ENCODE measurements around the gene C1orf53.

Gene C1orf53

DNA sequence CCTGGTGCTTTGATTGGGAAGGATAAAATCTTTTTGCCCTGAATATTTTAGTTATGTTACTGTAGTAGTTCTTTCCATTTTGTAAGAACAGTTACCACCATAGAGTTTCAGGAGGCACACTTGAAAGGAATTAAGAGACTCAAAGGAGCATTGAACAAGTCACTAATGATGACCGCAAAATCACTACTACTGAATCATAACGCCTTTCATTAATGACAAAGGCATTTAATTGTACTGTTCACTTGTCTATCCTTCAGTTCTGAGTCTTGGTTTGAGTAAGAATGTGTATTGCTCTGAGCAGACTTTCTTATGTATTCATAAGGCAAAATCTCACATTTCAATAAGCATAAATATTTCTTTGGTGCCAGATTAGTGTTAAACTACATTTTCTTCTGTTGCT lies 39.6 kb downstream of the C1orf53 start:
- no peak for TF ChIP-seq EZH2phosphoT487 (IDR thresholded peaks at IDR 0.05; ENCODE audit: low read depth)
- TF ChIP-seq, protein P1, sequence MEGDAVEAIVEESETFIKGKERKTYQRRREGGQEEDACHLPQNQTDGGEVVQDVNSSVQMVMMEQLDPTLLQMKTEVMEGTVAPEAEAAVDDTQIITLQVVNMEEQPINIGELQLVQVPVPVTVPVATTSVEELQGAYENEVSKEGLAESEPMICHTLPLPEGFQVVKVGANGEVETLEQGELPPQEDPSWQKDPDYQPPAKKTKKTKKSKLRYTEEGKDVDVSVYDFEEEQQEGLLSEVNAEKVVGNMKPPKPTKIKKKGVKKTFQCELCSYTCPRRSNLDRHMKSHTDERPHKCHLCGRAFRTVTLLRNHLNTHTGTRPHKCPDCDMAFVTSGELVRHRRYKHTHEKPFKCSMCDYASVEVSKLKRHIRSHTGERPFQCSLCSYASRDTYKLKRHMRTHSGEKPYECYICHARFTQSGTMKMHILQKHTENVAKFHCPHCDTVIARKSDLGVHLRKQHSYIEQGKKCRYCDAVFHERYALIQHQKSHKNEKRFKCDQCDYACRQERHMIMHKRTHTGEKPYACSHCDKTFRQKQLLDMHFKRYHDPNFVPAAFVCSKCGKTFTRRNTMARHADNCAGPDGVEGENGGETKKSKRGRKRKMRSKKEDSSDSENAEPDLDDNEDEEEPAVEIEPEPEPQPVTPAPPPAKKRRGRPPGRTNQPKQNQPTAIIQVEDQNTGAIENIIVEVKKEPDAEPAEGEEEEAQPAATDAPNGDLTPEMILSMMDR (IDR thresholded peaks at IDR 0.05; ENCODE audit: low read depth, low read length), result no peak
- Histone ChIP-seq H3K4me2 (ENCODE audit: low read length) (no peak overlapping the region), H2AFZ (ENCODE audit: low read depth, low read length) (no peak overlapping the region), H3K9me3 (ENCODE audit: insufficient read depth, low read length) (no peaks in the 10 kb centered on the region), H3K27me3 (ENCODE audit: low read depth, low read length) (0 out of 2 replicates have a peak, but pooled peaks cover 4% of the 10 kb centered on the region), H3K27ac (ENCODE audit: low read length) (no peak overlapping the region), H3K79me2 (ENCODE audit: low read length) (no peaks in the 10 kb centered on the region), H3K9ac (ENCODE audit: low read length) (no peak overlapping the region), H4K20me1 (ENCODE audit: insufficient read depth, low read length) (no peaks in the 10 kb centered on the region), H3K4me3 (ENCODE audit: low read length) (no peak overlapping the region), H3K4me1 (ENCODE audit: low read length) (no peaks in the 10 kb centered on the region), H3K36me3 (replicated peaks; ENCODE audit: low read depth, low read length) (no peaks in the 10 kb centered on the region)

- Histone ChIP-seq H4K20me1 (ENCODE audit: insufficient read depth, low read length) (no peaks in the 10 kb centered on the region), H3K4me1 (ENCODE audit: low read length) (no peaks in the 10 kb centered on the region), H3K4me2 (ENCODE audit: low read length) (no peak overlapping the region), H2AFZ (ENCODE audit: low read depth, low read length) (no peak overlapping the region), H3K9ac (ENCODE audit: low read length) (no peak overlapping the region), H3K4me3 (ENCODE audit: low read length) (no peak overlapping the region), H3K27me3 (ENCODE audit: low read depth, low read length) (no peaks in the 10 kb centered on the region), H3K36me3 (replicated peaks; ENCODE audit: low read depth, low read length) (no peaks in the 10 kb centered on the region), H3K27ac (ENCODE audit: low read length) (no peak overlapping the region), H3K9me3 (ENCODE audit: insufficient read depth, low read length) (no peaks in the 10 kb centered on the region), H3K79me2 (ENCODE audit: low read length) (no peaks in the 10 kb centered on the region)
- TF ChIP-seq EZH2phosphoT487 (IDR thresholded peaks at IDR 0.05; ENCODE audit: low read depth), result no peak
- TF ChIP-seq, protein P1 (IDR thresholded peaks at IDR 0.05; ENCODE audit: low read depth, low read length), result no peak
Measured at GRCh38 chr1:197944485-197944884, 42.1 kb downstream of the C1orf53 start.

- TF ChIP-seq, protein P1 (IDR thresholded peaks at IDR 0.05; ENCODE audit: low read depth, low read length), result no peak
- TF ChIP-seq EZH2phosphoT487 (IDR thresholded peaks at IDR 0.05; ENCODE audit: low read depth), result no peak
- H3K27me3 ChIP-seq (ENCODE audit: low read depth, low read length), result no peaks in the 10 kb centered on the region
Measured at GRCh38 chr1:197948926-197949899, 46.8 kb downstream of the C1orf53 start.

GRCh38 chr1:197951089-197951488 lies 48.7 kb downstream of the C1orf53 start:
- no peak for TF ChIP-seq EZH2phosphoT487 (IDR thresholded peaks at IDR 0.05; ENCODE audit: low read depth)
- TF ChIP-seq, protein P1 (IDR thresholded peaks at IDR 0.05; ENCODE audit: low read depth, low read length), result no peak
- H3K27me3 ChIP-seq (ENCODE audit: low read depth, low read length), result no peaks in the 10 kb centered on the region
- H3K4me3 ChIP-seq (ENCODE audit: low read length), result no peak overlapping the region
- no peak overlapping the region for H3K4me2 ChIP-seq (ENCODE audit: low read length)
- H3K36me3 ChIP-seq (replicated peaks; ENCODE audit: low read depth, low read length), result no peaks in the 10 kb centered on the region
- H3K79me2 ChIP-seq (ENCODE audit: low read length), result no peaks in the 10 kb centered on the region
- no peaks in the 10 kb centered on the region for H3K9me3 ChIP-seq (ENCODE audit: insufficient read depth, low read length)
- H3K4me1 ChIP-seq (ENCODE audit: low read length), result no peaks in the 10 kb centered on the region
- no peak overlapping the region for H3K27ac ChIP-seq (ENCODE audit: low read length)
- H2AFZ ChIP-seq (ENCODE audit: low read depth, low read length), result no peak overlapping the region
- no peak overlapping the region for H3K9ac ChIP-seq (ENCODE audit: low read length)
- H4K20me1 ChIP-seq (ENCODE audit: insufficient read depth, low read length), result no peaks in the 10 kb centered on the region

More at GRCh38 chr1:197948926-197949899, 46.8 kb downstream of the C1orf53 start:
- no peaks in the 10 kb centered on the region for H4K20me1 ChIP-seq (ENCODE audit: insufficient read depth, low read length)
- H3K9me3 ChIP-seq (ENCODE audit: insufficient read depth, low read length), result no peaks in the 10 kb centered on the region
- no peak overlapping the region for H3K9ac ChIP-seq (ENCODE audit: low read length)
- no peak overlapping the region for H3K4me2 ChIP-seq (ENCODE audit: low read length)
- no peaks in the 10 kb centered on the region for H3K36me3 ChIP-seq (replicated peaks; ENCODE audit: low read depth, low read length)
- H3K4me1 ChIP-seq (ENCODE audit: low read length), result no peaks in the 10 kb centered on the region
- no peaks in the 10 kb centered on the region for H3K79me2 ChIP-seq (ENCODE audit: low read length)
- H2AFZ ChIP-seq (ENCODE audit: low read depth, low read length), result no peak overlapping the region
- no peak overlapping the region for H3K27ac ChIP-seq (ENCODE audit: low read length)
- H3K4me3 ChIP-seq (ENCODE audit: low read length), result no peak overlapping the region
